ENCODE results near the gene SLC9A4. TPM values are rescaled to one million over a fixed set of nuclear protein-coding genes. Genes with fewer than 3 reads are reported as not detected.

Gene SLC9A4
- polyA plus RNA-seq, 1 donor from 2014 or later, result 0.15 TPM

- no peaks in the 10 kb centered on the region for H3K9me2 ChIP-seq (ENCODE audit: insufficient read depth, low read length)
These were observed 34.4 kb upstream of the SLC9A4 start for GRCh38 chr2:102438578-102438977.

GRCh38 chr2:102439065-102439695 lies 33.8 kb upstream of the SLC9A4 start:
- no peaks in the 10 kb centered on the region for H3F3A ChIP-seq (ENCODE audit: insufficient read depth, low read length, poor library complexity, severe bottlenecking)
- H3K9me2 ChIP-seq (ENCODE audit: insufficient read depth, low read length), result no peaks in the 10 kb centered on the region
- TF ChIP-seq EP300 (conservative IDR thresholded peaks at IDR 0.05; ENCODE audit: poor library complexity, severe bottlenecking) (no peak), EZH2 (IDR thresholded peaks at IDR 0.05; ENCODE audit: borderline replicate concordance, insufficient read depth, low read length, poor library complexity, severe bottlenecking) (no peak), MXI1 (conservative IDR thresholded peaks at IDR 0.05; ENCODE audit: poor library complexity, severe bottlenecking) (no peak), CTCF (IDR thresholded peaks at IDR 0.05; ENCODE audit: poor library complexity, severe bottlenecking) (no peak), TAF1 (IDR thresholded peaks at IDR 0.05; ENCODE audit: low read depth) (no peak), POLR2AphosphoS5 (IDR thresholded peaks at IDR 0.05) (no peak), SMC3 (conservative IDR thresholded peaks at IDR 0.05; ENCODE audit: poor library complexity) (no peak), RAD21 (conservative IDR thresholded peaks at IDR 0.05) (no peak), REST (IDR thresholded peaks at IDR 0.05; ENCODE audit: borderline replicate concordance) (no peak)
- no peaks in the 10 kb centered on the region for H3K79me2 ChIP-seq (replicated peaks; ENCODE audit: insufficient read depth, low read length)
- H4K20me1 ChIP-seq (ENCODE audit: insufficient read depth), result no peaks in the 10 kb centered on the region
- no peak overlapping the region for H3K4me2 ChIP-seq (ENCODE audit: low read length)
- H3K4me3 ChIP-seq (ENCODE audit: low read length), result no peak overlapping the region
- no peak overlapping the region for H2AFZ ChIP-seq (ENCODE audit: low read depth, low read length)
- H3K27me3 ChIP-seq (ENCODE audit: insufficient read depth, low read depth, low read length), result no peaks in the 10 kb centered on the region
- H3K27ac ChIP-seq (ENCODE audit: low read length), result no peak overlapping the region
- no peaks in the 10 kb centered on the region for H3K9me3 ChIP-seq (ENCODE audit: low read length)
- no peak overlapping the region for H3K9ac ChIP-seq (ENCODE audit: low read length)
- H3K36me3 ChIP-seq (ENCODE audit: insufficient read depth, low read length), result no peaks in the 10 kb centered on the region

More at GRCh38 chr2:102438578-102438977, 34.4 kb upstream of the SLC9A4 start:
- TF ChIP-seq POLR2AphosphoS5 (IDR thresholded peaks at IDR 0.05) (no peak), EP300 (conservative IDR thresholded peaks at IDR 0.05; ENCODE audit: poor library complexity, severe bottlenecking) (no peak)
- Histone ChIP-seq H3K27me3 (ENCODE audit: insufficient read depth, low read depth, low read length) (no peaks in the 10 kb centered on the region), H3K9ac (ENCODE audit: low read length) (no peak overlapping the region), H3K36me3 (ENCODE audit: insufficient read depth, low read length) (no peaks in the 10 kb centered on the region), H2AFZ (ENCODE audit: low read depth, low read length) (no peak overlapping the region), H3K27ac (ENCODE audit: low read length) (no peak overlapping the region), H3K4me3 (ENCODE audit: low read length) (no peak overlapping the region), H3K4me2 (ENCODE audit: low read length) (no peak overlapping the region), H3K9me3 (ENCODE audit: low read length) (no peaks in the 10 kb centered on the region), H3K79me2 (replicated peaks; ENCODE audit: insufficient read depth, low read length) (no peaks in the 10 kb centered on the region), H3F3A (ENCODE audit: insufficient read depth, low read length, poor library complexity, severe bottlenecking) (no peaks in the 10 kb centered on the region), H4K20me1 (ENCODE audit: insufficient read depth) (no peaks in the 10 kb centered on the region)
